Measurements from ENCODE around the gene NOSTRIN. TPM values are rescaled to one million over a fixed set of nuclear protein-coding genes. Genes with fewer than 3 reads are reported as not detected.

Gene NOSTRIN
- total RNA-seq, 2 donors from 2014 or later, result 14.9 to 56.1 TPM

GRCh38 chr2:168816369-168816768 lies 13.9 kb downstream of the NOSTRIN start:
- Histone ChIP-seq H3K9me3 (no peaks in the 10 kb centered on the region), H3K27ac (no peak overlapping the region), H3K27me3 (replicated peaks; ENCODE audit: insufficient read depth) (no peaks in the 10 kb centered on the region), H3K4me1 (replicated peaks) (no peaks in the 10 kb centered on the region), H3K4me3 (no peak overlapping the region), H3K36me3 (no peaks in the 10 kb centered on the region)
- intact Hi-C loops (cut with DNase I), result no loop called here
- no peak for DNase-seq (ENCODE audit: low spot score)
- WGBS, result 94% methylated on average over 3 of the region's 3 CpGs
- TF ChIP-seq POLR2AphosphoS5 (IDR thresholded peaks at IDR 0.05), result no peak
- TF ChIP-seq CTCF (IDR thresholded peaks at IDR 0.05), result no peak
- no peak for TF ChIP-seq POLR2A (IDR thresholded peaks at IDR 0.05)

DNA sequence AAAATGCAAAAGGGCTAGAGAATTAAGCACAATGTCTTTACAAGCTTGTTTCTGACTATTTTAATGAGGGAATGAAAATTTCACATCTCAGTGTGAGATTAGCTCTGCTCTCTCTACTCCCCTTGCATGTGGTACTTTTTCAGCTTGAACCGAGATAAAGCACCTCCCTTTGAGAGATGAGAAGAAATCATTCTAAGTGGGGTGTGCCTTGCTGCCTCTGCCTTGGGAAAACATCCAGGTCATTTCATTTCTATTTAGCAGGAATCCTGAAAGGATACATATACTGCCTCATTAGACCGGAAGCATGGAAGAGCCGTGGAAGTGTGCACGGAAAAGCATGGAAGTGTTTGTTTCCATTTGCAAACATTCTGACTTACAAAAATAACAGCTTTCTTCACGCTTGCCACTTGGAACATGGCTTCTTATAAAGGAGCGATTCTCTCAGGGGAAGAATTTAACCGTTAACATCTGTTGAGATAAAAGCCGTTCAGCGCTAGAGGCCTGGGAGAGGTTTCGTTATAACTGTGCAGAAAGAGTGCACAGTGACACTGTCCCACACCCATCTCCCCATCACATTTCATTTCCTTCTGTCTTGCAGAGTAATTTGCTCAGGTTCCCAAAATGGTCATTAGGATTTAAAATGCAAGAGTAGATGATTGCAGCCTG lies 16.7 kb downstream of the NOSTRIN start:
- WGBS, result 51% methylated on average over 10 of the region's 10 CpGs

DNA sequence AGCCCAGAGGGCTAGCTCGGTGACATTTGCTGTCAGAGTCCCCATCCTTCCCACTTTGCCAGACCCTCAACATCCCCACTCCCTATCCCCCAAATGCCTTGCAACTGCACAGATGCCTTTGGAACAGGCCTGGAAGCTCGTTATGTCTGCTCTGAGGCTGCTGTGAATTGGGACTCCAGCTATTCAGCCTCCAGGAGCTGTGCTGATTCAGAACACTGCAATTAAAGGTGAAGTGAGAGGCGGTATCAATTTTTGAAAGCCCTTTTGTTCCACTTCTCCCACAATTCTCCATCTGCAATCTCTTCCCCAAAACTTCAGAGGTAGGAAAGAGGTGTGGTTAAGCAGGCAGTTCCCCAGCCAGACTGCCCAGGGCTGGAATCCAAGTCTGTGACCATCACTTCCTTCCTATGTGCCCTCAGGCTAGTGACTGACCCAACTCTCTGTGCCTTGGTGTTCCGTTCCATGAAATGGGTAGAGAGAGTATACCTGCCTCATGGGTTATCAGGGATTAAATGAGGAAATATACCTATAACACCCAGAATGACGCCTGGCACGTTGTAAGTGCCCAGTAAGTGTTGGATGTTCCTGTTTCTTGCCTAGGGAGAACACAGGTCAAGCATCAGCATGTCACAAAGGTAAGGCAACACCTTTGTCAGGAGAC lies 17.5 kb downstream of the NOSTRIN start:
- TF ChIP-seq CTCF (IDR thresholded peaks at IDR 0.05) (no peak), POLR2AphosphoS5 (IDR thresholded peaks at IDR 0.05) (no peak), POLR2A (IDR thresholded peaks at IDR 0.05) (no peak)
- 89% methylated on average over 6 of the region's 6 CpGs for WGBS
- Histone ChIP-seq H3K27me3 (replicated peaks; ENCODE audit: insufficient read depth) (no peaks in the 10 kb centered on the region), H3K4me3 (no peak overlapping the region), H3K4me1 (replicated peaks) (no peaks in the 10 kb centered on the region), H3K9me3 (no peaks in the 10 kb centered on the region), H3K27ac (no peak overlapping the region), H3K36me3 (no peaks in the 10 kb centered on the region)
- no peak for DNase-seq (ENCODE audit: low spot score)
- intact Hi-C loops (cut with DNase I), result no loop called here

More for the DNA sequence above, 16.7 kb downstream of the NOSTRIN start:
- Histone ChIP-seq H3K36me3 (no peaks in the 10 kb centered on the region), H3K27me3 (replicated peaks; ENCODE audit: insufficient read depth) (no peaks in the 10 kb centered on the region), H3K27ac (no peak overlapping the region), H3K4me1 (replicated peaks) (no peaks in the 10 kb centered on the region), H3K4me3 (no peak overlapping the region), H3K9me3 (no peaks in the 10 kb centered on the region)
- intact Hi-C loops (cut with DNase I), result no loop called here
- no peak for DNase-seq (ENCODE audit: low spot score)
- TF ChIP-seq POLR2AphosphoS5 (IDR thresholded peaks at IDR 0.05) (no peak), POLR2A (IDR thresholded peaks at IDR 0.05) (no peak), CTCF (IDR thresholded peaks at IDR 0.05) (no peak)

DNA sequence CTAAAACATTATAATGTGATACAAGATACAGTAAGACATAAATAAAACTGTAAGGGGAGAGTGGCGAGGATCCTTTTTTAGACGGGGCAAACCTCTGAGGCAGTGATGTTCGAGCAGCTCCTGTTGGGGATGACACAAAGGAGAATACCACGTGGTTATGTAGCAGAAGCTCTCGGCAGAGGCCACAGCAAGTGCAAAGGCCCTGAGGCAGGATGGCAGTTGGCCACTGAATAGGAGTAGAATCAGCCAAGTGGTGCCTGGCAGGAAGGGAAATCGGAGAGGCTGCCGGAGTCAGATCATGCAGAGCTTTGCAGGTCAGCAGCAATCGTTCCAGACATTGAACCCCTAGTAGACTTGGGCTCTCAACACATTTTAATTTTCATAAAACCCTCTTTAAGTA lies 19.1 kb downstream of the NOSTRIN start:
- no peaks in the 10 kb centered on the region for H3K9me3 ChIP-seq
- 88% methylated on average over 8 of the region's 8 CpGs for WGBS
- no peak for TF ChIP-seq POLR2AphosphoS5 (IDR thresholded peaks at IDR 0.05)
- TF ChIP-seq POLR2A (IDR thresholded peaks at IDR 0.05), result no peak
- TF ChIP-seq CTCF (IDR thresholded peaks at IDR 0.05), result no peak
- no peaks in the 10 kb centered on the region for H3K4me1 ChIP-seq (replicated peaks)
- DNase-seq (ENCODE audit: low spot score), result no peak
- H3K27me3 ChIP-seq (replicated peaks; ENCODE audit: insufficient read depth), result no peaks in the 10 kb centered on the region
- H3K36me3 ChIP-seq, result no peaks in the 10 kb centered on the region
- H3K4me3 ChIP-seq, result no peak overlapping the region
- no peak overlapping the region for H3K27ac ChIP-seq
- intact Hi-C loops (cut with DNase I), result no loop called here

DNA sequence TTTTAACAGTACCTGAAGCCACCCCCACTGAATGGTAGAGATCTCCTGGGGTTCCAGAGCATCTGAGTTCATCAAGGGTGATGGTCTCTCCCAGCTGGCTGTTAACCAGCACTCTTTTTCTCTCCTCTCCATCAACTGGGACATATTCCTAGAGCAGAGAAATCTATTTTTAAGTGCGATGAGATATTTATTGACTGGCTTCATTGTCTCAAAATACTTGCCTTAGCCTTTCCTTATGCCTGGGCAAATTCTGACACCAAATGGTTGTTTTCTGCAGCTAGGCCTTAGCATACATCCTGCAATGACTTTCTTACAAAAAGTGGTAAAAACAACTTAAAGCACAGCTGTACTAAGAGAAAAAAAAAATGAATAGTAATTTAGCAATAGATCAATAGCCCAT lies 19.6 kb downstream of the NOSTRIN start:
- no peak for TF ChIP-seq CTCF (IDR thresholded peaks at IDR 0.05)
- DNase-seq (ENCODE audit: low spot score), result no peak
- Histone ChIP-seq H3K4me1 (replicated peaks) (no peaks in the 10 kb centered on the region), H3K4me3 (no peak overlapping the region), H3K27ac (no peak overlapping the region), H3K36me3 (no peaks in the 10 kb centered on the region), H3K27me3 (replicated peaks; ENCODE audit: insufficient read depth) (no peaks in the 10 kb centered on the region), H3K9me3 (no peaks in the 10 kb centered on the region)
- intact Hi-C loops (cut with DNase I), result no loop called here
- 79% methylated on average over 1 of the region's 1 CpG for WGBS

Data from prostate gland (tissue), 2 donors.